Activated T-cell treated with anti-CD3 and anti-CD28 coated beads for 1 hour (primary cell): ENCODE measurements around the gene FUNDC2.

Source experiments
- DNase-seq: peaks from one replicate; pipeline ENCODE4 v3.0.0-alpha.2; 2020; ENCODE audit warnings: low read depth

The FUNDC2 gene

DNA sequence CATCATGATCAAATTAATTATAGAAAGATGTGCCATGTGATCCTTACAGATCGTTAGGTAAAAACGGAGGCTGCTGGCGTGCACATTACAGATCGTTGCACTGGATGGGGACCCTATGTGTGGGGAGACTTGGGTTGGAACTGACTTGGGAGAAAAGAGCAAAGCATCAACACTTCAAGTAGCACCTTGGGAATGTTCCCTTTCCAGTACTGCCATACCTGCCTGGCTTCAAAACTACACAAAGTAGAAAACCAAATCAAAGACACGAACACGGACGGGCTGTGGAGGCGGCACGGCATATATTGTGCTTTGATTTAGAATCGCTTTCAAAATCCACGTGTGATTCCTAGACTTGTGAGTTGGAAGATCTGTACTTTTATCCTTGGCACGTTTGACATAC lies 43.4 kb downstream of the FUNDC2 start:
- DNase-seq, result no peak

DNA sequence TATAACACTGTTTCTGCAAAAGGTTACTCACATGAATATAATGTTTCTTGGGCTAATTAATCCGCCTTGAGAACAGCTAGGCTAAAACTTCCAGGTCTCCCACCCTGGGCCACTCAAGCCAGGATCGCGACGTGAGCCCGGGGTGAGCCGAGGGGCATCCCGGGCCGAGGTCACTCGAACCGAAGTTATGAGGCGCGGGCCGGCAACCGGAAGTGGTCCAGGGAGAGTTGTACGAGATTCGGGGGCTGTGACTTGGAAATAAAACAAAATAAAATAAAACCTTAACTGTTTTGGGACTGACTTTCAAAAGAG lies 44.0 kb downstream of the FUNDC2 start:
- DNase-seq, result no peak

DNA sequence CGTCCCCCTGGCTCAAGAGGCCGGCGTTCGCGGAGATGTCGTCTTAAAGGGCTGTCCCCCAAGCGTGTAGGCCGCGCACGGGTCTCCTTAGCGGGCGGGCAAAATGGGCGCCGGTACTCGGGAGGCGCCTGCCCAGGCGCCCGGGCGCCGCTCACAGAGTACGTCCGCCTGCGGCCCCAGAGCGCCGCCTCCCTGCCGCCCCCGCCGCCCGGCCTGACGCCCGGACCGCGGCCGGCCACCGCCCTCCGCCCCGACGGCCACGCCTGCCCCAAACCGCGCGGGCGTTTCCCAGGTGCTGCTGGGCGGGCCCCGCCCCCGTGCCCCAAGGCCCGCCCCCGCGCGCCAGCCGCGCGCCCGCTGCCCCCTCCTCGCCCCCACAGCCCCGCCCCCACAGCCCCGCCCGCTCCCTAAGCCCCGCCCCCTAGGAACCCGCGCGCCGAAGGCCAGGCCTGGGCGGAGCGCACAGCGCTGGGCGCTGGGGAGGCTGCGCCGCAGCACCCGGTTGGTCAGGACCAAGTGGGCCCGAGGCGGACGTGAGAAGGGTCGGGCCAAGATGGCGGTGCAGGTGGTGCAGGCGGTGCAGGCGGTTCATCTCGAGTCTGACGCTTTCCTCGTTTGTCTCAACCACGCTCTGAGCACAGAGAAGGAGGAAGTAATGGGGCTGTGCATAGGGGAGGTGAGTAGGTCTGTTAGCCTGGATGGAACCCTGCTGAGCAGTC lies 44.5 kb downstream of the FUNDC2 start, which contains the start of the genes BRCC3, CMC4 and MTCP1:
BRCC3 (plus strand) TSS at position 534 of the 719 bp plus-strand sequence; CDS start at position 554, 20 bp downstream.
CMC4 (minus strand) TSS at position 162 of the 719 bp plus-strand sequence. CDS start 7,113 bp downstream, outside the sequence.
MTCP1 (minus strand) TSS at position 162 of the 719 bp plus-strand sequence. CDS start 5,126 bp downstream, outside the sequence.
- peak; percentile 61 for DNase-seq

DNA sequence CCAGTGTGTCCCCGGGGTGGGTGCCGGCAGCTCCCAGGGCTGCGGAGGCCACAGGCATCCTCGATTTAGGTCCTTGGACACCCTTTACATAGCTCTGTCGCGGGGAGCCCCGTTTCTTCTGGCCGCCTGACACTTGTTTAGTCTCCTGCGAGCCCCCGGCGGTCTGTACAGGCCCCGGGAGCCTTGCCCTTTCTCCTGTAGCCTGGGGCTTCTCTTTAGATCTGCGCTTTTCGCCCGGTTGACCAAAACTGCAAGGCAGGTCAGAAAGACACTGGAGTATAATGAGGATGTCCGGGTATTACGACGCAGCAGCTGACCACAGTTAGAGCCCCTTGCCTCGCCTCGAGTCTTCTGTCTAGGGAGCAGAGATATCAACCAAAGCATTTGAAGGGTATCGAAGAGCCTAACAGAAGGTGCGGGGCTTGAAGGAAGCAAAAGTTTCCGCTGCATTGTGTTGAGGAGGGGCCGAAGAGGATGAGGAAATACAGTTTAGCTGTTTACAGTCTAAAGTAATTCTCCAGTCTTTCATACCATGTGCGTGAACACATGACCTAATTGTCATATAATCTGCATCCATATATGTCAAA lies 45.1 kb downstream of the FUNDC2 start:
- no peak for DNase-seq

DNA sequence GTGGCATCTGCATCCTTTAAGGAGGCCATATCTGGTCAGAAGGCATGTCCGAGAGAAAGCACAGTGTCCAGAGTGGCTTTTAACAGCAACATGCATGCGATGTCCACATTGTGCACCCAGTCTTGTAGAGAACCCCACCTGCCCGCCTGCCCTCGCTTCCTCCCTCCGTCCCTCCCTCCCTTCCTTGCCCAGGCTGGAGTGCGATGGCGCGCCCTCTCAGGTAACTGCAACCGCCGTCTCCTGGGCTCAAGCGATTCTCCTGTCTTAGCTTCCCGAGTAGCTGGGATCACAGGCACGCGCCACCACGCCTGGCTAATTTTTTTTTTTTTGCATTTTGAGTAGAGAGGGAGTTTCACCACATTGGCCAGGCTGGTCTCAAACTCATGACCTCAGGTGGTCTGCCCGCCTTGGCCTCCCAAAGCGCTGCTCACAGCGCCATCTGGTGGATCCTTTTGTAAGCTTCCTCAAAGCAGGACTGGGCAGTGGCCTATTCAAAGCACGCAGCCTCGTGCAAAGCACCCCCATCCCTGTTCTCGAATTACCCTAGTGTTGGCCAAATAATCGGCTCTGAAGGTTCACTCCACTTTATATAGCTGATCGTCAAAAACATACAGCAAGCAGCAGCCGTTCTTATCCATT lies 59.7 kb downstream of the FUNDC2 start:
- DNase-seq, result peak; percentile 33

DNA sequence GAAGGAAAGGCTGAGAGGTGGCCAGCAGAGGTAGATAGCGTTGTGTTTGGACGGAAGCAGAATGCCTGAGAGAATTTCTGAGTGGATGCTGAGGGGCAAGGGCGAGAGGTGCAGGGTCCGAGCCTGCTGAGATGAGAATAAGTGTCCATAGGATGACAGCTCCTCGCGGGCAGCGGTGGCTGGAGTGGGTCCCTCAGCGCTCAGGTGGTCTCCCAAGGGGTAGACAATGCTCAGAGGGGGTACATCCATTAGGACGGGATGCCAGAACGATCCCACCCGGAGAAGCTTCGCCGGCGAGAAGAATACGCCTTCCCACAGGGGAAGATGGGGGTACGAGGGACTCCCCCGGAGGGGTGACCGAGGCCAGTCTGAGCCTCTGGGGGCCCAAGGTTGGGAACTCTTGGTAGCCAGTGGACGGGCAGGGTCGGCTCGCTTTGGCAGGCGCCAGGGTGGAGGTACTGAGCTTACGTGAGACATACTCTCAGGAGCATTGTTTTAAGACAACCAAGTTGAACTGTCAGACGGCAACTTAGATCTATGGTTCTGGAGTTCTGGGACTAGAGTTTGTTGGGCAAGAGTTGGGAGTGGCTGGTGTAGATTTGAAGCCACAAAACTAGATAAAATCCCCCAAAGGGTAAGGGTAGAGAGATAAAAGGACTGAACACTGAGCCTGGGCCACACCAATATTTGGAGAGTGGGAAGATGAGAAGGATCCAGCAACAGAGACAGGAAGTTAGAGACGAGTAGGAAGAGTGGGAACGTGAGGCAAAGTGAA lies 60.5 kb downstream of the FUNDC2 start:
- DNase-seq, result no peak

DNA sequence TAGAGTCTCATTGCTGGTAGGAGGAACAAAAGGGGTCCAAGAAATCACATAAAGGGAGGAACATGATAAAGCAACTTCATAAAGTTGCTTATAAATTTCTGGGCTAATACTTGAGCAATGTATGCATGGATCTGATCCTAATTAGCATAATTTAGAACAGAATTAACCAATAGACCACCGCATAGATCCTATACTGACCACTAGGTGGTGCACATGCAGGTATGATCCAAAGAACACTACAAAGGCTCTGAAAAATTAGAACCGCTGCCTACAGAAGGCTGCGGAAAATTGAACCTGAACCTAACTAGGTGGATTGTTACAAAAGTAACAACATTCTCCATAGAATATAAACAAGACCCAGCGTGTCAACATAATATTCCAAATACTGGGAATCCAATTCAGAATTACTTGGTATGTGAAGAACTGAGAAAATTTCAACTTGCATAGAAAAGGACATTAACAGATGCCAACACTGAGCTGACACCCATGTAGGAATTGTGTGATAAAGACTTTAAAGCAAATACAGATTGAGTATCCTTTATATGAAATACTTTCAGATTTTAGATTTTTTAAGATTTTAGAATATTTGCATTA lies 67.9 kb downstream of the FUNDC2 start:
- DNase-seq, result peak; percentile 2

DNA sequence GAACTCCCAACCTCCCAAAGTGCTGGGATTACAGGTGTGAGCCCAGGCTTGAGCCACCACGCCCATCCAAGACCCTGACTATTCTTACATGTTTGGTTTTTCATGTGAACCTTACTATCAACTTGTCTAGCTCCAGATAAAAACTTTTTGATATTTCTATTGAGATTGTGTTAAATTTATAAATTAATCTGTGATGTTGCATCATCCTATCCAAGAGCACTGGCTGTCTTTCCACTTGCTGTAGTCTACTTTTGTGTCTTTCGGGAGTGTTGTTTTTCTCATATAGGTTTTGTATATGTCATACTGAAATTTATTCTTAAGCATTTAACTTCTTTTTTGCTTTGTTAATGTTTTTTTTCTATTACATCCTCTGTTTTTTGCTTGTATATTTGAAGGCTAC lies 79.3 kb downstream of the FUNDC2 start:
- DNase-seq, result no peak

DNA sequence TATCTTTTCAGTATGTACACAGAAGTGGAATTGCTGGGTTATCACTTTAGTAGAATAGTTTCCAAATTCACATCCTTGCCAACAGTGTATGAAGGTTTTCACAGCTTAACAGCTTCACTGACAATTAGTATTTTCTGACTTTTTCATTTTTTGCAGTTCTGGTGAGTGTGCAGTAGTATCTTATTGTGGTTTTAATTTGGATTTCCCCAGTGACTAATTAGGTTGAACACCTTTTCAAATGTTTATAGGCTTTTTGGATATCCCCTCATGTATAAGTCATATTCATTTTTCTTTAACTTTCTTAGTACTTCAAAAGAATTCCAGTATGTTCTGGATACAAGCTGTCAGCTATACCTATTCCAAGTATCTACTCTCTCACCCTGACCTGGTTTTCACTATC lies 81.8 kb downstream of the FUNDC2 start:
- DNase-seq, result no peak
